GM12801 (cell line): ENCODE data around the gene CHADL.

Experiments used
- CTCF ChIP-seq: IDR thresholded peaks from one replicate; pipeline ENCODE4 v1.5.1; 2011; ENCODE audit warnings: control low read depth; ENCODE audit not compliant: insufficient read length; ENCODE audit errors: extremely low read depth

Gene CHADL, protein sequence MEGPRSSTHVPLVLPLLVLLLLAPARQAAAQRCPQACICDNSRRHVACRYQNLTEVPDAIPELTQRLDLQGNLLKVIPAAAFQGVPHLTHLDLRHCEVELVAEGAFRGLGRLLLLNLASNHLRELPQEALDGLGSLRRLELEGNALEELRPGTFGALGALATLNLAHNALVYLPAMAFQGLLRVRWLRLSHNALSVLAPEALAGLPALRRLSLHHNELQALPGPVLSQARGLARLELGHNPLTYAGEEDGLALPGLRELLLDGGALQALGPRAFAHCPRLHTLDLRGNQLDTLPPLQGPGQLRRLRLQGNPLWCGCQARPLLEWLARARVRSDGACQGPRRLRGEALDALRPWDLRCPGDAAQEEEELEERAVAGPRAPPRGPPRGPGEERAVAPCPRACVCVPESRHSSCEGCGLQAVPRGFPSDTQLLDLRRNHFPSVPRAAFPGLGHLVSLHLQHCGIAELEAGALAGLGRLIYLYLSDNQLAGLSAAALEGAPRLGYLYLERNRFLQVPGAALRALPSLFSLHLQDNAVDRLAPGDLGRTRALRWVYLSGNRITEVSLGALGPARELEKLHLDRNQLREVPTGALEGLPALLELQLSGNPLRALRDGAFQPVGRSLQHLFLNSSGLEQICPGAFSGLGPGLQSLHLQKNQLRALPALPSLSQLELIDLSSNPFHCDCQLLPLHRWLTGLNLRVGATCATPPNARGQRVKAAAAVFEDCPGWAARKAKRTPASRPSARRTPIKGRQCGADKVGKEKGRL

DNA sequence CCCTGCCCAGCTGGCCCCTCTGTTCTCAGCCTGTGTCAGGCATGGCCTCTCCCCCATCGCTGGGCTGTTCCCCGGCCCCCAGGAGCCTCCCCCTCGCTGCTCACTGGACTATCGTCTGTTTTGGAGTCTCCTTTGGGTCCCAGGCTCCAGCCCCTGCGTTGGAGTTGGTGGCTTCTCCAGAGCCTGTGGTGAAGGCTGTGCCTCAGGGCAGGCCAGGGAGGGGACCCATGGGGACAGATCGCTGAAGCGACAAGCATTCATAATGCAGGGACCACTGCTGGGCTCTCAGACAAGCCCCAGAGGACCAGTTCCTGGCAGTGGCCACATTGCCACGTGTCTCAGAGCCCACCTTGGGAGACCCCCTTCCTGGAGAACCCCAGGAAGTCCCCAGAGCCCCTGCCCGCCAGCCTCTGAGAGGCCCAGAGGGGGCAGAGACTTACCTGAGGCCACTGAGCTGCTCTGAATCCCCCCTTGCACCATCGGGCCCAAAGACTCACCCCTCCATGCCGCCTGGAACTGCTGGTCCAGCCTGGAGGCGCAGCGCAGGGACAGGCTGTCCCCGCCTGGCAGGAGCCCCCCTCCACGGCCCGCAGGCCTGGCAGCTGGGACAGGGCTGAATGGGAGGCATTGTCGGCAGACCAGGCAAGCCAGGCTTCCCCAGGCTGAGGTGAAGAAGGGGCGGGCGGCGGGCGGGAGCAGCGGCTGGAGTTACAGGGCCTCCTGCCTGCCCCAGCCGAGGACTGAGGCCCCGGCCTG lies at the start of gene CHADL:
CHADL (minus strand) TSS at position 555 of the 756 bp plus-strand sequence; CDS start at position 505, 50 bp downstream.
- no peak for TF ChIP-seq CTCF

DNA sequence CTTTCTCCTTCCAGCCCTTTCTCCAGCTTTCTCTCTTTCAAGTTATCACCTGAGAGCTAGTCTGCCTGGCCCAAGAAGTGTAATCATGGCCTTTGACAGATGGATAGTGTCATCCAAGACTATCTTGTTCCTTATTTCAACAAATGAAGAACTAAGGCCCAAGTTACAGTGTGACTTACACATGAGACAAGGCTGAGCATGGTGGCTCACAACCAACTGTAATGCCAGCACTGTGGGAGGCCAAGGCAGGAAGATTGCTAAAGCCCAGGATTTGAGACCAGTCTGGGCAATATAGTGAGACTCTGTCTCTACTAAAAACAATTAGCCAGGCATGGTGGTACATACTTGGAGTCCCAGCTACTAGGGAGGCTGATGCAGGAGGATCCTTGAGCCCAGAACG lies 48.9 kb upstream of the CHADL start:
- no peak for TF ChIP-seq CTCF

DNA sequence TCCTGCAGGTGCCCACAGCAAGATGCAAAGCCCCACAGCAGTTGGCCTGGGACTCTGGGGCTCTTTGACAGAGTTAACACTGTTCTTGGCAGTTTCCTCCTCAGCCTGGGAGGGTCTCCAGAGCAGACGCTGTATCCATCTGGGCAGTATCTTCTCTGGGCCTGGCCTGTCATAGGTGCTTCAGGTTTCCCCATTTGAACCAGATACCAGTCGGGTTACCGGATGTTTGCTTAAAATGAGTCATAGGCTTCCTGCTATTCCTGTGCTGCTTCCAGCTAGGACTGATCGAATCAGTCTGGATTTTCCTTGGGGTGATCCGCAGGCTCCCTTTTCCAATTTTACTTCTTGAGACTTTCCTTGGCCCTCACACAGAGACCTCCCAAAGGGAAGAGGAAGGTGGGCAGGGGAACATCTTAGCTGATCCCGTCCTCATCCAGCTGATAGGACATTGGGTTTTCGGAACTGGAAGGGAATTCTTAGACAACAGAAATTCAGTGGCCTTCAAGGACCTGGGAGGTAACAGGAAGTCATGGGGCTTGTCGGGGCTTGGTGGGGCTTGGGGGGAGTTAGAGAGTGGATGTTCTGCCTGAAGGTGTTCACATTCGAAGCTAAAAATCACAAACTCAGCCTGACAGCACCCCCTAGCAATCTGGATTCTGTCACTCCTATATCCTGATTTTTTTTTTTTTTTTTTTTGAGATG lies 47.7 kb upstream of the CHADL start:
- no peak for TF ChIP-seq CTCF

DNA sequence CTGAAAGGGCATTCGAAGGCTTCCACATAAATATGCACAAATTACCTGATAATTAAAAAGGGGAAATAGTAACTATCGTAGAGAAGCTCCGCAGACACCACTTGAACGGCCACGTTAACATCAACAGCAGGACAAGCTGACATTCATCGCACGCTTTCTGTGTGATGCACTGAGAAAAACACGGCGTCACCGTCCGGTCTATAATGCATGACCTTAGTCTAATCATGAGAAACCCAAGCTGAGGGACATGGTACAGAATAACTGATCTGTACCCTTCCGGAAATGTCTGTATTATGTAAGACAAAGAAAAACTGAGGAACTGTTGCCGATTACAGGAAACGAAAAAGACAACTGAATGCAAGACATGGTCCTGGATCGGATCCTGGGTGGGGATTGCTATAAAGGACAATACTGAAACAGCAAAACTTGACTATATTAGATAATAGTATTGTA lies 45.9 kb upstream of the CHADL start:
- TF ChIP-seq CTCF = no peak

- no peak for TF ChIP-seq CTCF
Measured at GRCh38 chr22:41285820-41286638, 45.3 kb upstream of the CHADL start, which contains the start of gene RANGAP1. RANGAP1 (minus strand) TSS chr22:41286187; CDS start chr22:41281044, 5,143 bp downstream.

GRCh38 chr22:41285441-41285819 lies 44.7 kb upstream of the CHADL start:
- no peak for TF ChIP-seq CTCF
